K562 (cell line): Measurements from ENCODE around the gene LPGAT1. TPM values are rescaled to one million over a fixed set of nuclear protein-coding genes. Genes with fewer than 3 reads are reported as not detected.

ENCODE experiments used
- ATAC-seq: fragments of 200-7000 bp; cut with Tn5 transposase; 3 replicates; pipeline ENCODE4 v1.9.1; 2020; ENCODE audit warnings: moderate library complexity
- BruUV-seq: library from RNA; stranded (reverse); fragments of 400-500 nt; replicated peaks from 2 replicates; lab custom pipeline; 2021; lab: Mats Ljungman, UMichigan
- CTCF ChIA-PET: fragments of 300-600 bp; formaldehyde crosslinking; extraction: SDS; loops from one replicate; lab custom pipeline; 2021; ENCODE audit warnings: low intra/inter-chr PET ratio; lab: Yijun Ruan, JAX
- POLR2A ChIA-PET: fragments of 300-600, 350-650 bp; sonication (Branson Sonifier 250); formaldehyde crosslinking; extraction: SDS; loops from one replicate; lab custom pipeline; 2021; ENCODE audit warnings: antibody characterized with exemption, inconsistent platforms; lab: Yijun Ruan, JAX
- DNase-seq, 4 experiments: peaks; one replicate each; pipeline versions ENCODE4 v3.0.0 to v3.0.0-alpha.2; 2011 to 2018; ENCODE audit warnings: low spot score in 3 of 4, mixed read lengths in 3 of 4; ENCODE audit errors: extremely low read depth in 1 of 4
- FAIRE-seq: peaks from 2 replicates; lab custom pipeline; 2011; peaks lifted over from hg19 to GRCh38; lab: Jason Lieb, UNC
- H2AFZ ChIP-seq: 2 replicates; pipeline ENCODE4 v1.6.0; 2011; ENCODE audit warnings: low read depth, low read length, control low read depth, inconsistent platforms
- H3K27ac ChIP-seq: fragments of 200-600 bp; 3 replicates; pipeline ENCODE4 v1.8.0; 2011; ENCODE audit warnings: low read depth, mild to moderate bottlenecking, control low read depth, inconsistent platforms, low read length, moderate library complexity, mixed read lengths; ENCODE audit errors: extremely low read depth
- H3K27me3 ChIP-seq, 2 experiments: fragments of 300-600 bp in 1 of 2; 2 replicates in 1 of 2; 3 replicates in 1 of 2; pipeline versions ENCODE4 v1.6.0 to v1.8.0; 2011; ENCODE audit warnings: inconsistent platforms in 2 of 2, low read length in 2 of 2, mild to moderate bottlenecking in 1 of 2, mixed read lengths in 1 of 2, moderate library complexity in 1 of 2; ENCODE audit not compliant: control insufficient read depth in 2 of 2, insufficient read depth in 2 of 2
- H3K36me3 ChIP-seq: fragments of 300-600 bp; 3 replicates; pipeline ENCODE4 v1.8.0; 2011; ENCODE audit warnings: mild to moderate bottlenecking, low read length, inconsistent platforms; ENCODE audit not compliant: control insufficient read depth, insufficient read depth
- H3K4me1 ChIP-seq, 2 experiments: fragments of 200-600 bp in 1 of 2; replicated peaks in 1 of 2; 2 replicates in 1 of 2; 3 replicates in 1 of 2; pipeline versions ENCODE4 v1.5.1 to v1.8.0; 2011; ENCODE audit warnings: inconsistent platforms in 2 of 2, low read length in 2 of 2, mild to moderate bottlenecking in 1 of 2, mixed read lengths in 1 of 2, moderate library complexity in 1 of 2; ENCODE audit not compliant: control insufficient read depth in 2 of 2, insufficient read depth in 2 of 2
- H3K4me2 ChIP-seq: 2 replicates; pipeline ENCODE4 v1.6.1; 2011; ENCODE audit warnings: low read length, control low read depth, inconsistent platforms, mixed read lengths; ENCODE audit not compliant: insufficient read depth
- H3K4me3 ChIP-seq: fragments of 200-600 bp; sonication (generic), shearing (Covaris generic); 2 replicates; pipeline ENCODE4 v1.5.1; 2016; ENCODE audit warnings: control low read depth, inconsistent platforms
- H3K79me2 ChIP-seq: fragments of 200-600 bp; 3 replicates; pipeline ENCODE4 v1.8.0; 2011; ENCODE audit warnings: low read length, inconsistent platforms; ENCODE audit not compliant: control insufficient read depth, insufficient read depth
- H3K9ac ChIP-seq, 2 experiments: 2 replicates each; pipeline versions ENCODE4 v1.6.0 to v1.6.1; 2011; ENCODE audit warnings: low read depth in 2 of 2, low read length in 2 of 2, control low read depth in 1 of 2, inconsistent platforms in 1 of 2, mild to moderate bottlenecking in 1 of 2, mixed read lengths in 1 of 2; ENCODE audit not compliant: insufficient read depth in 1 of 2
- H3K9me1 ChIP-seq: one replicate; pipeline ENCODE4 v1.6.0; 2011; ENCODE audit warnings: inconsistent platforms, mild to moderate bottlenecking, low read length, moderate library complexity; ENCODE audit not compliant: control insufficient read depth, insufficient read depth
- H3K9me3 ChIP-seq: replicated peaks from 2 replicates; pipeline ENCODE4 v1.5.1; 2011; ENCODE audit warnings: low read depth, low read length, inconsistent platforms; ENCODE audit not compliant: control insufficient read depth, insufficient read depth
- H4K20me1 ChIP-seq: replicated peaks from 2 replicates; pipeline ENCODE4 v1.6.1; 2011; ENCODE audit warnings: low read length, inconsistent platforms, mixed read lengths; ENCODE audit not compliant: control insufficient read depth, insufficient read depth
- DACH1 ChIP-seq: fragments of 450-650 bp; IDR thresholded peaks from 2 replicates; pipeline ENCODE4 v1.6.1; 2018; ENCODE audit not compliant: partially characterized antibody
- JUN ChIP-seq, 2 experiments: sonication (generic) in 1 of 2; formaldehyde crosslinking in 1 of 2; IDR thresholded peaks; 2 replicates each; pipeline versions ENCODE4 v1.6.1 to v1.8.0; 2012 to 2022; ENCODE audit warnings: borderline replicate concordance in 2 of 2, mild to moderate bottlenecking in 2 of 2, improper control_type of control experiment in 1 of 2, low read depth in 1 of 2, low read length in 1 of 2, missing genetic modification reagents in 1 of 2
- NONO ChIP-seq, 2 experiments: fragments of 200-400 bp in 1 of 2; fragments of 450-650 bp in 1 of 2; formaldehyde crosslinking in 1 of 2; IDR thresholded peaks; 2 replicates each; pipeline ENCODE4 v1.6.1; 2017; ENCODE audit warnings: low read depth in 2 of 2, mild to moderate bottlenecking in 2 of 2, moderate library complexity in 2 of 2, low read length in 1 of 2
- POLR2G ChIP-seq: fragments of 200-400 bp; formaldehyde crosslinking; IDR thresholded peaks from 2 replicates; pipeline ENCODE4 v1.6.1; 2017; ENCODE audit warnings: low read depth, mild to moderate bottlenecking, antibody characterized with exemption, low read length, moderate library complexity
- ZNF274 ChIP-seq: IDR thresholded peaks from 2 replicates; pipeline ENCODE4 v1.6.1; 2011; ENCODE audit warnings: low read depth, mild to moderate bottlenecking, low read length, moderate library complexity, borderline replicate concordance
- ZNF507 ChIP-seq: conservative IDR thresholded peaks from 2 replicates; pipeline ENCODE4 v1.6.1; 2017; ENCODE audit warnings: missing genetic modification characterization, missing compliant biosample characterization
- WGBS: fragments of 100-300 bp; shearing (Covaris generic); methylation state at CpG from one replicate; pipeline ENCODE4 v1.1.6; 2016; ENCODE audit warnings: low coverage, mixed read lengths; ENCODE audit not compliant: insufficient coverage; ENCODE audit errors: missing lambda C conversion rate; 5-methylcytosine and 5-hydroxymethylcytosine counted together
- in situ Hi-C: fragments of 300-500 bp; cut with MboI; formaldehyde crosslinking; loops from 4 replicates; pipeline ENCODE4 v1.15.0; 2018; ENCODE audit warnings: inconsistent platforms, mixed read lengths
- intact Hi-C: fragments of 100-400 bp; cut with micrococcal nuclease; formaldehyde crosslinking; loops from 2 replicates; pipeline ENCODE4 v1.14.2; 2022
- polyA plus RNA-seq, 8 experiments: library from polyadenylated mRNA; depleted of rRNA in 4 of 8; stranded (reverse) in 5 of 8; unstranded in 3 of 8; fragments of >200 nt; fragmentation: Nextera tagmentation in 2 of 8; fragmentation: Illumina TruSeq in 1 of 8; extraction: Ambion mirVana in 2 of 8; extraction: Trizol in 1 of 8; gene quantifications; 2 replicates each; pipeline versions ENCODE4 v1.2.1 to v1.2.3, GENCODE V29; 2011 to 2014; ENCODE audit warnings: inconsistent platforms in 1 of 8, missing spikeins in 1 of 8
- total RNA-seq, 7 experiments: library from RNA; depleted of rRNA in 6 of 7; stranded (reverse); fragments of >200 nt in 6 of 7; fragmentation: Illumina TruSeq in 2 of 7; extraction: Trizol in 2 of 7; gene quantifications; 2 replicates each; pipeline versions ENCODE4 v1.2.1 to v1.2.3, GENCODE V29; 2011 to 2021; ENCODE audit warnings: low replicate concordance in 1 of 7
- TF ChIP-seq, protein P1 (sequence below): fragments of 250-450 bp; sonication (Bioruptor Pico); IDR thresholded peaks from 2 replicates; pipeline ENCODE4 v1.4.0; 2020
- TF ChIP-seq, protein P2 (sequence below), 2 experiments: fragments of 250-450 bp in 1 of 2; fragments of 450-650 bp in 1 of 2; sonication (Bioruptor Pico) in 1 of 2; IDR thresholded peaks; 2 replicates each; pipeline versions ENCODE4 v1.6.1 to v1.8.0; 2016 to 2021; ENCODE audit warnings: mild to moderate bottlenecking in 2 of 2, moderate library complexity in 2 of 2, missing compliant biosample characterization in 1 of 2, missing genetic modification characterization in 1 of 2
- TF ChIP-seq, protein P3 (sequence below): fragments of 450-650 bp; IDR thresholded peaks from 2 replicates; pipeline ENCODE4 v1.6.1; 2017; ENCODE audit warnings: antibody characterized with exemption

LPGAT1 gene
- total and polyA plus RNA-seq, 9 of the 15 experiments (the other 6 are each of a cell fraction or from before 2014, with no cell fraction given) = 5.7 to 31.4 (median 16.3) TPM

DNA sequence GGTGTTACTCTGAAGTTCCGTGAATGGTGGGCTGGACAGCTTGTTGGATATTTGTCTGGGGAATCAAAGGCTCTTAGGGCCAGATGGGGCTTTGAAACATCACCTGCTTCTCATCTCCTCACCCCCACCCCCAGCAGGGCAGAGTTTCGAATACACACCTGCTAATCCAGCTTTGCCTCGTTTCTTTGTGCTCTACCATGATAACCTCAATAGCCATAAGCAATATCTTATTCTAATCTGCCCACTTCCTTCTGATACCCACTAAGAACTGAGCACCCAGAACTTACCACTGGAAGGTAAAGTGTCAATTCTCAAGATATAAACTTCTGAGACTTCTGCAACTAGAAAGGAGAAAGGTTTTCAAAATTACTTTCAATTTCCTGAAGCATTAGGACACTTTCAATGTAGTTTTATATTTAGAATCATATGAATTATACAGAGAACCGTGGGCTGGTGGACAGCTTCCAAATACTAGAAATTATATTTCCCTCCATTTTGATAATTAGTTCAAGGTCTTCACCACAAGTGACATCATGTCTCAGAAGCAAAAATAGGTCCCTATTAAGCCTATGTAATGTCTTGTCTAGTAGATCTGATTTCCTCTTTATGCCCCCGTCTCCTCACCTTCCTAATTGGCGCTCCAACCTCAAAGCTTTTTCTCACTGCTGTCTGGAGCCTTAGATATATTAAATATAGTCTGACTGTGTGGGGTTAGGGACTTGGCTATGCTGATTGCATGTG lies 90.7 kb downstream of the LPGAT1 start:
- ChIA-PET CTCF (no interaction called here), POLR2A (interaction anchor here (0.6 to 2.5 kb wide), 5 partner anchors 10 to 274 kb away, joined by 3 to 7 read pairs (median 3); no protein-coding TSS in a partner anchor)
- DNase-seq (no peak), ATAC-seq (no peak), FAIRE-seq (no peak)
- H3K79me2 ChIP-seq = no peaks in the 10 kb centered on the region
- TF ChIP-seq, protein P1, sequence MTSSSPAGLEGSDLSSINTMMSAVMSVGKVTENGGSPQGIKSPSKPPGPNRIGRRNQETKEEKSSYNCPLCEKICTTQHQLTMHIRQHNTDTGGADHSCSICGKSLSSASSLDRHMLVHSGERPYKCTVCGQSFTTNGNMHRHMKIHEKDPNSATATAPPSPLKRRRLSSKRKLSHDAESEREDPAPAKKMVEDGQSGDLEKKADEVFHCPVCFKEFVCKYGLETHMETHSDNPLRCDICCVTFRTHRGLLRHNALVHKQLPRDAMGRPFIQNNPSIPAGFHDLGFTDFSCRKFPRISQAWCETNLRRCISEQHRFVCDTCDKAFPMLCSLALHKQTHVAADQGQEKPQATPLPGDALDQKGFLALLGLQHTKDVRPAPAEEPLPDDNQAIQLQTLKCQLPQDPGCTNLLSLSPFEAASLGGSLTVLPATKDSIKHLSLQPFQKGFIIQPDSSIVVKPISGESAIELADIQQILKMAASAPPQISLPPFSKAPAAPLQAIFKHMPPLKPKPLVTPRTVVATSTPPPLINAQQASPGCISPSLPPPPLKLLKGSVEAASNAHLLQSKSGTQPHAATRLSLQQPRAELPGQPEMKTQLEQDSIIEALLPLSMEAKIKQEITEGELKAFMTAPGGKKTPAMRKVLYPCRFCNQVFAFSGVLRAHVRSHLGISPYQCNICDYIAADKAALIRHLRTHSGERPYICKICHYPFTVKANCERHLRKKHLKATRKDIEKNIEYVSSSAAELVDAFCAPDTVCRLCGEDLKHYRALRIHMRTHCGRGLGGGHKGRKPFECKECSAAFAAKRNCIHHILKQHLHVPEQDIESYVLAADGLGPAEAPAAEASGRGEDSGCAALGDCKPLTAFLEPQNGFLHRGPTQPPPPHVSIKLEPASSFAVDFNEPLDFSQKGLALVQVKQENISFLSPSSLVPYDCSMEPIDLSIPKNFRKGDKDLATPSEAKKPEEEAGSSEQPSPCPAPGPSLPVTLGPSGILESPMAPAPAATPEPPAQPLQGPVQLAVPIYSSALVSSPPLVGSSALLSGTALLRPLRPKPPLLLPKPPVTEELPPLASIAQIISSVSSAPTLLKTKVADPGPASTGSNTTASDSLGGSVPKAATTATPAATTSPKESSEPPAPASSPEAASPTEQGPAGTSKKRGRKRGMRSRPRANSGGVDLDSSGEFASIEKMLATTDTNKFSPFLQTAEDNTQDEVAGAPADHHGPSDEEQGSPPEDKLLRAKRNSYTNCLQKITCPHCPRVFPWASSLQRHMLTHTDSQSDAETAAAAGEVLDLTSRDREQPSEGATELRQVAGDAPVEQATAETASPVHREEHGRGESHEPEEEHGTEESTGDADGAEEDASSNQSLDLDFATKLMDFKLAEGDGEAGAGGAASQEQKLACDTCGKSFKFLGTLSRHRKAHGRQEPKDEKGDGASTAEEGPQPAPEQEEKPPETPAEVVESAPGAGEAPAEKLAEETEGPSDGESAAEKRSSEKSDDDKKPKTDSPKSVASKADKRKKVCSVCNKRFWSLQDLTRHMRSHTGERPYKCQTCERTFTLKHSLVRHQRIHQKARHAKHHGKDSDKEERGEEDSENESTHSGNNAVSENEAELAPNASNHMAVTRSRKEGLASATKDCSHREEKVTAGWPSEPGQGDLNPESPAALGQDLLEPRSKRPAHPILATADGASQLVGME (CRISPR knock-in tag) = no peak
- TF ChIP-seq JUN (IDR thresholded peaks at IDR 0.05; ENCODE audit: borderline replicate concordance, low read depth, low read length) = no peak
- no peak for TF ChIP-seq JUN (CRISPR knock-in tag; IDR thresholded peaks at IDR 0.05; ENCODE audit: borderline replicate concordance)
- no peak for TF ChIP-seq POLR2G
- TF ChIP-seq ZNF274 = no peak
- TF ChIP-seq ZNF507 (tag) = no peak
- TF ChIP-seq, protein P2, sequence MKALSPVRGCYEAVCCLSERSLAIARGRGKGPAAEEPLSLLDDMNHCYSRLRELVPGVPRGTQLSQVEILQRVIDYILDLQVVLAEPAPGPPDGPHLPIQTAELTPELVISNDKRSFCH (CRISPR knock-in tag; IDR thresholded peaks at IDR 0.05) = no peak
- TF ChIP-seq, protein P2 (tag; IDR thresholded peaks at IDR 0.05) = no peak
- TF ChIP-seq DACH1 = no peak
- TF ChIP-seq, protein P3, sequence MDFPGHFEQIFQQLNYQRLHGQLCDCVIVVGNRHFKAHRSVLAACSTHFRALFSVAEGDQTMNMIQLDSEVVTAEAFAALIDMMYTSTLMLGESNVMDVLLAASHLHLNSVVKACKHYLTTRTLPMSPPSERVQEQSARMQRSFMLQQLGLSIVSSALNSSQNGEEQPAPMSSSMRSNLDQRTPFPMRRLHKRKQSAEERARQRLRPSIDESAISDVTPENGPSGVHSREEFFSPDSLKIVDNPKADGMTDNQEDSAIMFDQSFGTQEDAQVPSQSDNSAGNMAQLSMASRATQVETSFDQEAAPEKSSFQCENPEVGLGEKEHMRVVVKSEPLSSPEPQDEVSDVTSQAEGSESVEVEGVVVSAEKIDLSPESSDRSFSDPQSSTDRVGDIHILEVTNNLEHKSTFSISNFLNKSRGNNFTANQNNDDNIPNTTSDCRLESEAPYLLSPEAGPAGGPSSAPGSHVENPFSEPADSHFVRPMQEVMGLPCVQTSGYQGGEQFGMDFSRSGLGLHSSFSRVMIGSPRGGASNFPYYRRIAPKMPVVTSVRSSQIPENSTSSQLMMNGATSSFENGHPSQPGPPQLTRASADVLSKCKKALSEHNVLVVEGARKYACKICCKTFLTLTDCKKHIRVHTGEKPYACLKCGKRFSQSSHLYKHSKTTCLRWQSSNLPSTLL = no peak
- no peak for TF ChIP-seq NONO (IDR thresholded peaks at IDR 0.05; ENCODE audit: low read depth in 2 of 2, low read length in 1 of 2)
- no peak overlapping the region for H3K9ac ChIP-seq
- H3K4me3 ChIP-seq = no peak overlapping the region
- no peaks in the 10 kb centered on the region for H4K20me1 ChIP-seq
- BruUV-seq = no TSS peak
- no peak overlapping the region for H2AFZ ChIP-seq
- peaks cover 11 to 20% of the 10 kb centered on the region in 2 experiments for H3K4me1 ChIP-seq
- no peak overlapping the region for H3K4me2 ChIP-seq
- 14% methylated on average over 5 of the region's 6 CpGs for WGBS
- H3K9me1 ChIP-seq = no peaks in the 10 kb centered on the region
- H3K27me3 ChIP-seq = no peaks in the 10 kb centered on the region
- no peaks in the 10 kb centered on the region for H3K9me3 ChIP-seq
- intact Hi-C loops (loop anchor here (5.0 kb wide), 1 partner anchor 92 kb away; the partner anchor contains the start of gene LPGAT1), in situ Hi-C loops (no loop called here)
- H3K36me3 ChIP-seq = no peaks in the 10 kb centered on the region
- H3K27ac ChIP-seq = no peak overlapping the region
